Adrenal gland (tissue), 12 donors: Measurements from ENCODE around the gene HSD17B8. TPM values are rescaled to one million over a fixed set of nuclear protein-coding genes. Genes with fewer than 3 reads are reported as not detected.
A peak's percentile ranks its signal among the peaks of the same experiment; 100 is the strongest.

Source experiments
- DNase-seq, 7 donors: peaks; one replicate each; pipeline ENCODE4 v3.0.0-alpha.2; 2019 to 2020
- H3K27ac ChIP-seq, 5 donors: fragments of 200-600 bp; sonication (generic) in 4 of 5; 1 replicate in 3 of 5; 2 replicates in 2 of 5; pipeline versions ENCODE4 v1.5.1 to v1.8.0; 2016 to 2020; ENCODE audit warnings: mild to moderate bottlenecking in 1 of 5
- H3K27me3 ChIP-seq: fragments of 200-600 bp; 2 replicates; pipeline ENCODE4 v1.8.0; 2021
- H3K36me3 ChIP-seq, 2 donors: fragments of 200-600 bp; replicated peaks in 1 of 2; 1 replicate in 1 of 2; 2 replicates in 1 of 2; pipeline versions ENCODE4 v1.5.1 to v1.8.0; 2018 to 2022
- H3K4me1 ChIP-seq, 2 donors: fragments of 200-600 bp; replicated peaks in 1 of 2; 1 replicate in 1 of 2; 2 replicates in 1 of 2; pipeline versions ENCODE4 v1.5.1 to v1.8.0; 2018 to 2021
- H3K4me3 ChIP-seq, 4 donors: fragments of 200-600 bp; sonication (generic) in 3 of 4; one replicate each; pipeline ENCODE4 v1.5.1; 2016 to 2018
- H3K9me3 ChIP-seq, 3 donors: fragments of 200-600 bp; sonication (generic) in 1 of 3; replicated peaks in 1 of 3; 1 replicate in 2 of 3; 2 replicates in 1 of 3; pipeline versions ENCODE4 v1.5.1 to v1.8.0; 2016 to 2021
- POLR2A ChIP-seq, 2 donors: fragments of 450-650 bp; IDR thresholded peaks; one replicate each; pipeline ENCODE4 v1.6.1; 2017; ENCODE audit warnings: antibody characterized with exemption in 2 of 2, mild to moderate bottlenecking in 2 of 2, moderate library complexity in 1 of 2
- whole genome bisulfite sequencing, 4 donors: extraction: QIAGEN DNeasy Blood & Tissue Kit in 2 of 4; methylation state at CpG; one replicate each; pipeline versions ENCODE4 v1.1.5 to v1.1.7; 2013 to 2017; 5-methylcytosine and 5-hydroxymethylcytosine counted together
- intact Hi-C, 2 donors: fragments of 100-400 bp; cut with DNase I; formaldehyde crosslinking; loops; one replicate each; pipeline versions ENCODE4 v1.14.1 to v1.15.0; 2022 to 2023
- polyA plus RNA-seq, 3 donors: library from polyadenylated mRNA; stranded (reverse); fragments of 200-250 nt in 2 of 3; fragments of 350-450 nt in 1 of 3; fragmentation: Illumina TruSeq in 1 of 3; extraction: RNeasy Lipid Tissue Mini Kit (QIAGEN cat#74804) in 1 of 3; gene quantifications; one replicate each; pipeline ENCODE4 v1.2.3, GENCODE V29; 2013 to 2014
- total RNA-seq, 9 donors: library from RNA; depleted of rRNA in 4 of 9; stranded (reverse); fragments of >200 nt in 4 of 9; fragments of 120-200 nt in 1 of 9; fragmentation: NEBNext Ultra II Directional in 1 of 9; extraction: Animal tissue kit (Norgen Biotek cat#: 25700) in 1 of 9; gene quantifications; one replicate each; pipeline versions ENCODE4 v1.1.0 to v1.2.4, GENCODE V29; 2013 to 2023
- TF ChIP-seq, protein P1 (sequence below), 6 experiments: fragments of 450-650 bp in 4 of 6; fragments of 200-600 bp in 2 of 6; sonication (generic) in 1 of 6; IDR thresholded peaks; 1 replicate in 5 of 6; 2 replicates in 1 of 6; pipeline versions ENCODE4 v1.5.1 to v1.8.0; 2016 to 2021; ENCODE audit warnings: antibody characterized with exemption in 6 of 6, mild to moderate bottlenecking in 2 of 6, moderate library complexity in 1 of 6
- donor health status: healthy with polysubstance abuse.
- donor health status: Bipolar disorder and iron deficiency.
- donor health status: DM: yes; HTN: yes; CAD: no.
- donor health status: DM: no; HTN: no; CAD: no.
- donor health status: DM: no; HTN: no; CAD: no.
- donor health status: DM: yes; HTN: yes; CAD: no.

The HSD17B8 gene
- total and polyA plus RNA-seq, 12 donors = 13.4 to 96.3 (median 32.7) TPM

DNA sequence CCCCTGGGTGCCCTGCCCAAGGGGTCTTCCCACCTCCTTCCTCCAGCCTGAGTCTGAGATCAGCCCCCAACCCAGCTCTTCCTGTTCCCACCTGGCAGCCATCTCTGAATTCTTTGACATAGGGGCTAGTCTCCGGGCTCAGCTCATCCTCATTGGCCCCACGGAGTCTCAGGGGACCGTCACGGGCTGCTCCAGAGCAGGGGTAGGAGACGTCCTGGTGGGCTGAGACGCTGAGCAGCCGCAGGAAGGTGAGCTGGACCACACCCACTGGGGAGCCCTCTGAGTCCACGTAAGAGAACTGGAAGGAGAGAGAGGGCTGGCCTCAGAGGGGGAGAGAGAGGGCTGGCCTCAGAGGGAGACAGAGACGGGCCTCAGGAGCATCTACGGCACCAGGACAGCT lies 40.3 kb upstream of the HSD17B8 start:
- TF ChIP-seq, protein P1, sequence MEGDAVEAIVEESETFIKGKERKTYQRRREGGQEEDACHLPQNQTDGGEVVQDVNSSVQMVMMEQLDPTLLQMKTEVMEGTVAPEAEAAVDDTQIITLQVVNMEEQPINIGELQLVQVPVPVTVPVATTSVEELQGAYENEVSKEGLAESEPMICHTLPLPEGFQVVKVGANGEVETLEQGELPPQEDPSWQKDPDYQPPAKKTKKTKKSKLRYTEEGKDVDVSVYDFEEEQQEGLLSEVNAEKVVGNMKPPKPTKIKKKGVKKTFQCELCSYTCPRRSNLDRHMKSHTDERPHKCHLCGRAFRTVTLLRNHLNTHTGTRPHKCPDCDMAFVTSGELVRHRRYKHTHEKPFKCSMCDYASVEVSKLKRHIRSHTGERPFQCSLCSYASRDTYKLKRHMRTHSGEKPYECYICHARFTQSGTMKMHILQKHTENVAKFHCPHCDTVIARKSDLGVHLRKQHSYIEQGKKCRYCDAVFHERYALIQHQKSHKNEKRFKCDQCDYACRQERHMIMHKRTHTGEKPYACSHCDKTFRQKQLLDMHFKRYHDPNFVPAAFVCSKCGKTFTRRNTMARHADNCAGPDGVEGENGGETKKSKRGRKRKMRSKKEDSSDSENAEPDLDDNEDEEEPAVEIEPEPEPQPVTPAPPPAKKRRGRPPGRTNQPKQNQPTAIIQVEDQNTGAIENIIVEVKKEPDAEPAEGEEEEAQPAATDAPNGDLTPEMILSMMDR (IDR thresholded peaks at IDR 0.05) = no peak
- TF ChIP-seq POLR2A (IDR thresholded peaks at IDR 0.05) = no peak
- 57 to 66% (median 60%) methylated on average over 8 to 10 of the region's 10 CpGs for WGBS, 4 donors
- peaks cover 0 to 5% of the 10 kb centered on the region in 2 donors for H3K4me1 ChIP-seq
- DNase-seq = no peak
- H3K27ac ChIP-seq = no peak overlapping the region
- no peaks in the 10 kb centered on the region for H3K36me3 ChIP-seq
- no peaks in the 10 kb centered on the region for H3K9me3 ChIP-seq
- no peaks in the 10 kb centered on the region for H3K27me3 ChIP-seq
- no peak overlapping the region for H3K4me3 ChIP-seq
- intact Hi-C loops = loop anchor here (5.0 kb wide), 2 partner anchors 33 to 83 kb away; no protein-coding TSS in a partner anchor

DNA sequence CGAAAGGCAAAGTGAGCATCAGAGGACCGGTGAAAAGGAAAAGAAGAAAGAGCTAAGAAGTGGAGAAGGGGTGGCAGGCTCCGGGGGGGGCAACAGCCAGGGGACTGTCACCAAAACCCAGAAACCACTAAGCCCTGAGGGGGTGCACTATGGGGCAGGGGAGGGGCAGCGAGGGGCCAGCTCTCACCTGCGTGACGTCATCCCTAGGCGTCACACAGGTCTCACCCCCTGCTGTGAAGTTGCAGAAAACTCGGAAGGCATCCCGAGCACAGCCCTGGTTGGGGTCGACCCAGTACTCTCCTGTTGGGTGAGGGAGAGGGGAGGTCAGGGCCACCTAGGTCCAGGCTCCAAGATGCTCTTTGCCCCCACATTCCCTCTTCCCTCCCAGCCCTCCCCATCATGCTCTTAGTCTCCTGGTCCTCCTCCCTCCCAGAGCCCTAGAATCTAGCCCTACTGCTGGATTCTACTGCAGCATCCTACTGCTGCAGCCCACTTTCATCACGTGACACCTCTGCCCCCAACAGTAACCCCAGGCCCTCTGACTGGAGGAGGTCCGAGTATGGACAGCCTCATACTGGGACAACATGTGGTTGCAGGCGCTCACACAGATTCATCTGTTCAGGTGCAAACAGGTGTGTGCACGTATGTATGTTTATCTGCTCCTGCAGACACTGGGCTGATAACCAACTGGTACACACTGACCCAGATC lies 39.6 kb upstream of the HSD17B8 start:
- H3K27me3 ChIP-seq = no peaks in the 10 kb centered on the region
- H3K36me3 ChIP-seq = no peaks in the 10 kb centered on the region
- no peak for DNase-seq
- intact Hi-C loops = loop anchor here (5.0 kb wide), 2 partner anchors 32 to 82 kb away; no protein-coding TSS in a partner anchor
- H3K4me1 ChIP-seq = peaks cover 0 to 5% of the 10 kb centered on the region in 2 donors
- no peaks in the 10 kb centered on the region for H3K9me3 ChIP-seq
- H3K4me3 ChIP-seq = no peak overlapping the region
- H3K27ac ChIP-seq = no peak overlapping the region
- TF ChIP-seq, protein P1 (IDR thresholded peaks at IDR 0.05) = no peak
- no peak for TF ChIP-seq POLR2A (IDR thresholded peaks at IDR 0.05)
- WGBS, 4 donors = 54 to 71% (median 64%) methylated on average over 14 of the region's 14 CpGs

DNA sequence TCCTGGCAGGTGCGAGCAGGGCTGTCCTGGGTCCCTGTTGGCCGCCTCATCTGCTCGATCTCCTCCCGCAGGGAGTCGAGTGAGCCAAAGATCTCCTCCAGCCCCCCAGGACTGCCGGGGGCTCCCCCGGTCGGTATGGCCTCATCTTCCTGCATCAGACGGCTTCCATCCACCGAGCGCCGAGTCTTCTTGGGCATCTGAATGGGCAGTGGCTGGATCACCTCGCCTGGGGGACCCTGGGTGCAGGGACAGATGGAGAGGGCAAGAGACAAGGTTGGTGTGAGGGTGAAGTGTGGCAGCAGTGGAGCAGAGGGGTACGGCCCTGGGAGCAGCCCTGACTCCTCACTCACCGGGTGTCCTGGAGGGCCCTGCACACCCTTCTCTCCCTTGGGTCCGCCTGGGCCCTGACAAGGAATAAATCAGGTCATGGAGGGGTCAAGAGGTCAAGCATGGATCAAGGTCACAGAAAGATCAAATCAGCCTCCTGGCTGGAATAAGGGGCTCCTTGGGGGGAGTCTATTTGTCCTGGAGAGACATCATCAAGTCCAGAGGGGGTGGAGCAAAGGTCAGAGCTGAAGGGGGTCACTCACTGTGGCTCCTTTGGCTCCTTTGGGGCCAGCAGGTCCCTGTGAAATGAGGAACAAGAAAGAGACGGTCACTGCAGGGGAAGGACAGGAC lies 38.7 kb upstream of the HSD17B8 start:
- Histone ChIP-seq H3K4me3 (no peak overlapping the region), H3K9me3 (no peaks in the 10 kb centered on the region), H3K27ac (no peak overlapping the region), H3K36me3 (no peaks in the 10 kb centered on the region), H3K27me3 (no peaks in the 10 kb centered on the region), H3K4me1 (peaks cover 0 to 5% of the 10 kb centered on the region in 2 donors)
- DNase-seq = peak in 1 of 7 donors; percentile 13
- 72 to 79% (median 77%) methylated on average over 9 to 17 of the region's 17 CpGs for WGBS, 4 donors
- TF ChIP-seq, protein P1 (IDR thresholded peaks at IDR 0.05) = no peak
- TF ChIP-seq POLR2A (IDR thresholded peaks at IDR 0.05) = no peak
- intact Hi-C loops = no loop called here

DNA sequence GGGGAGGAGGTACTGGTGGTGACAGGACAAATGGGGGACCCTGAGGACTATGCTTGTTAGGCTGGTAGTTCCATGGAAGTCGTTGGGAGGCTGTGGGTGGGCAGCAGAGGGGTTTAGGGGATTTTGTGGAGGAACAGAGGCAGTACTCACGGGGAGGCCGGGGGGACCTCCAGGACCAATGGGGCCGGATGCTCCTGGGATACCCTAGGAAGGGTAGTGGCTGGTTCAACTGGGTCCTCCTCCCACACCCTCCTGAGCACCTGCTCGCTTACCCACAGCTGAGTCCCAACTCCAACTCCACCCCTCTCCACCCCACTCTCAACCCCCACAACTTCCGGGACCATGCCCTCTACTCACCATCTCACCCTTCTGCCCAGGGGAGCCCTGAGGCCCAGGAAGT lies 38.1 kb upstream of the HSD17B8 start:
- DNase-seq = no peak
- no peak overlapping the region for H3K27ac ChIP-seq
- H3K9me3 ChIP-seq = no peaks in the 10 kb centered on the region
- H3K27me3 ChIP-seq = no peaks in the 10 kb centered on the region
- H3K36me3 ChIP-seq = no peaks in the 10 kb centered on the region
- WGBS, 4 donors = 74 to 88% (median 86%) methylated on average over 6 of the region's 6 CpGs
- intact Hi-C loops = no loop called here
- TF ChIP-seq POLR2A (IDR thresholded peaks at IDR 0.05) = no peak
- TF ChIP-seq, protein P1 (IDR thresholded peaks at IDR 0.05) = no peak
- H3K4me1 ChIP-seq = peaks cover 0 to 5% of the 10 kb centered on the region in 2 donors
- no peak overlapping the region for H3K4me3 ChIP-seq
